GM18505 (cell line): ENCODE results near the gene OAS3.
"Not testable (repeated sequence)": the region's sequence is repeated elsewhere in the genome, so short reads cannot be mapped to it uniquely, and the experiment has no call there.

Experiments
- ATAC-seq: cut with Tn5 transposase; IDR thresholded peaks from one replicate; pipeline ENCODE4 v1.9.1; 2021; ENCODE audit not compliant: unreplicated experiment
- POLR2A ChIP-seq: IDR thresholded peaks from 4 replicates; pipeline ENCODE4 v1.6.1; 2011; ENCODE audit warnings: borderline replicate concordance; ENCODE audit not compliant: insufficient read depth, insufficient read length; ENCODE audit errors: extremely low read depth

The OAS3 gene

DNA sequence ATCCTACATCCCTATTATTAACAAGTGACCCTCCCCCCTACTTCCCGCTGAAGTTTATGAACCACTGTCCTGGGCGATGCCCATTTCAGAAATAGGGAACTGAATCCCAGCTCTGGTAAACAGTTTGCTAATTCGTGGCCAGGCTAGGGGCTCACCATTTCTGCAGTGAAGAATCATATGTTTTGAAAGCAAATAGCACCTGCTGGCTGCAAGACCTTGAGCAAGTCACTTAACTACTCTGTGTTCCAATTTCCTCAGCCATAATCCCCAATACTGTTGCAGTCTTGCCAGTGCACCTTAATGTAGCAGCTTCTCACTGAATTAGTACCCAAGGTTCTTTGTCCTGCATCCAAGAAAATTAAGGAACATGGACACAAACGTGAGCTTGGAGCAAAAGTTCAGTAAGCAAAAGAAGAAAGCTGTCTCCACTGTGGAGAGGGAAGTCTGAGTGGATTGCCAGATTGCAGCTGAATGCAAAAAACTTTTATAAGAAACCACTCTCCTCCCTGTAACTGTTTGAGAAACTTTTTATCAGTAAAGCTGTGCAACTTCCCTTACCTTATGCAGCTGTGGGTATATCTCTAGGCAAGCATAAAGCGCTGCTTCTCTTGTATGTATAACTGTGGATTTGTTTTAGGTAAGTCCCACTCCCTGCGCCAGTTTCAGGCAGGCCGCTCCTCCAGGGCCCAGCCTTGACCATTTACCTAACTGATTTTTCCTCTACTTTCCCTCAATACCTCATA, 30.7 kb upstream of the OAS3 start:
- peak; percentile 51 for ATAC-seq
- no peak for TF ChIP-seq POLR2A

- TF ChIP-seq POLR2A: no peak
Measured at GRCh38 chr12:112908548-112908947, 29.7 kb upstream of the OAS3 start.

GRCh38 chr12:112909693-112910092, 28.6 kb upstream of the OAS3 start:
- no peak for ATAC-seq

More at GRCh38 chr12:112908548-112908947, 29.7 kb upstream of the OAS3 start:
- no peak for ATAC-seq

DNA sequence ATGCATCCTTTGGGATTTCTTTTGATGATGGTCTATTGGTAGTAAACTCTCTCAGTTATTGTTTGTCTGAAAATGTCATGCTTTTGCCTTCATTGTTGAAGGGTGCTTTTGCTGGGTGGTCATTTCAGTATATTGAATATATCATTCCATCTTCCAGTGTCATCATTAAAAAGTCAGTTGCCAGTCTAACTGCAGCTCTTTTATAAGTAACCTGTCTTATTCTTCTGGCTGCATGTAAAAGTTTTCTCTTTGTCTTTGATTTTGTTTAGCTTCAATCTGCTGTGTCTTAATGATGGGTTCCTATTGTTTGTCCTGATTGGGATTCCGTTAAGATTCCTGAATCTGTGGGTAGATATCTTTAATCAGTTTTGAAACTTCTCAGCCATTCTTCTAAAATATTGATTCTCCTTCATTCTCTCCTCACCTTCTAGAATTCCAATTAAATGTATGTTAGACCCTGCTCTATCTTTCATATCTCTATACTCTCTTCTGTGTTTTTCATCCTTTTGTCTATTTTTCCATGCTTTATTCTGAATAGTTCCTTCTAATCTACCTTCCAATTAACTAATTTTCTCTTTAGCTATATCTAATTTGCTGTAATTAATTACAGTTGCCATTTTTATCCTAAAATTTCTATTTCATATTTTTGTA, 25.1 kb upstream of the OAS3 start:
- no peak for TF ChIP-seq POLR2A
- no peak for ATAC-seq

More at GRCh38 chr12:112909693-112910092, 28.6 kb upstream of the OAS3 start:
- no peak for TF ChIP-seq POLR2A

DNA sequence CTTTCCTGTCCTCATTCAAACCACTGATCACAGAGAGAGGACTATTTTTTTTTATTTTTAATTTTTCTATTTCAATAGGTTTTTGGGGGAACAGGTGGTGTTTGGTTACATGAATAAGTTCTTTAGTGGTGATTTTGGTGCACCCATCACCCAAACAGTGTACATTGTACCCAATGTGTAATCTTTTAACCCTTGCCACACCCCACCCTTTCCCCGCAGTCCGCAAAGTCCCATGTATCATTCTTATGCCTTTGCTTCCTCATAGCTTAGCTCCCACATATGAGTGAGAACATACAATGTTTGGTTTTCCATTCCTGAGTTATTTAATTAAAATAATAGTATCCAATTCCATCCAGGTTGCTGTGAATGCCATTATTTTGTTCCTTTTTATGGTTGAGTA, 24.4 kb upstream of the OAS3 start:
- not testable (repeated sequence) for ATAC-seq

- ATAC-seq: no peak
- TF ChIP-seq POLR2A: no peak
Measured at GRCh38 chr12:112916270-112916669, 22.0 kb upstream of the OAS3 start.

DNA sequence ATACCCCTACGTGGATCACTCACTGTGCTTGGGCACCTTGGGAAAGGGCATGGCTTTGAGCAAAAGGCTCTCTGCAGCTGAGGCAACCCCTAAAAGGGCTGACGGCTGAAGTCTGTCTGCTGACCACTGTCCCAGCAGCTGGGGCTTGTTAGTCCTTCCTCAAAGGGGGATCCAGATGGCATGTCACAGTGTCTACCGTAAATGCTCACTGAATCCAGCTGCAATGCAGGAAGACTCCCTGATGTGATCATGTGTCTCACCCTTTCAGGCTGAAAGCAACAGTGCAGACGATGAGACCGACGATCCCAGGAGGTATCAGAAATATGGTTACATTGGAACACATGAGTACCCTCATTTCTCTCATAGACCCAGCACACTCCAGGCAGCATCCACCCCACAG, 19.2 kb upstream of the OAS3 start:
- ATAC-seq: no peak

GRCh38 chr12:112924986-112925385, 13.3 kb upstream of the OAS3 start:
- no peak for TF ChIP-seq POLR2A
- no peak for ATAC-seq

More for the DNA sequence above, 19.2 kb upstream of the OAS3 start:
- TF ChIP-seq POLR2A: no peak

DNA sequence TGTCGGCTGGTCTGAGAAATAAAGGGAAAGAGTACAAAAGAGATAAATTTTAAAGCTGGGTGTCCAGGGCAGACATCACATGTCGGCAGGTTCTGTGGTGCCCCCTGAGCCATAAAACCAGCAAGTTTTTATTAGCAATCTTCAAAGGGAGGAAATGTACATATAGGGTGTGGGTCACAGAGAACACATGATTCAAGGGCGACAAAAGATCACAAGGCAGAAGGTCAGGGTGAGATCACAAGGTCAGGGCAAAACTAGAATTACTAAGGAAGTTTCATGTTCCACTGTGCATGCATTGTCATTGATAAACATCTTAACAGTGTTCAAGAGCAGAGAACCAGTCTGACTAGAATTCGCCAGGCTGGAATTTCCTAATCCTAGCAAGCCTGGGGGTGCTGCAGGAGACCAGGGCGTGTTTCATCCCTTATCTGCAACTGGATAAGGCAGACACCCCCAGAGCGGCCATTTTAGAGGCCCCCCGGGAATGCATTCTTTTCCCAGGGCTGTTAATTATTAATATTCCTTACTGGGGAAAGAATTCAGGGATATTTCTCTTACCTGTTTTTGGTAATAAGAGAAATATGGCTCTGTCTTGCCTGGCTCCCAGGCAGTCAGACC, 11.7 kb upstream of the OAS3 start:
- not testable (repeated sequence) for ATAC-seq

- TF ChIP-seq POLR2A: no peak
- ATAC-seq: no peak
Measured at GRCh38 chr12:112927475-112927874, 10.8 kb upstream of the OAS3 start.

GRCh38 chr12:112927925-112928324, 10.3 kb upstream of the OAS3 start:
- TF ChIP-seq POLR2A: no peak
- ATAC-seq: no peak

GRCh38 chr12:112928978-112929377, 9.3 kb upstream of the OAS3 start:
- no peak for TF ChIP-seq POLR2A

GRCh38 chr12:112929715-112930114, 8.6 kb upstream of the OAS3 start:
- no peak for TF ChIP-seq POLR2A
- ATAC-seq: no peak

More at GRCh38 chr12:112928978-112929377, 9.3 kb upstream of the OAS3 start:
- no peak for ATAC-seq

DNA sequence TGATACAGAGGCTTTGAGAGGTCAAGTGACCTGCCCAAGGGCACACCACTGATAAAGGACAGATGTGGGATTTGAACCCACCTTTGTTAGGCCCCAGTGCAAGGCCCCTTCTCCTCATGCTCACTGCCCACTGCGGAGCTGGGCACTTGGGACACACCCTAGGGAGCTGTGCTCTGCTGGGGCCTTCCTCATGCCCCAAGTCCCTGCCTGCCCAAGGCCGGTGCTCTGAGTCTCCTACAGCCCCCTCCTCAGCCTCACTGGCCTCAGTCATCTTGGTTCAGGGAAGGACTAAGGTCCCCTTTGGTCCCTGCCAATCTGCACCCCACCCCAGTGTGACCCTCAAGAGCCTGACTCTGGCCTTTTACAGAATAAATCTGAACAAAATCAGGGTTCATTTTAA, 7.9 kb upstream of the OAS3 start:
- ATAC-seq: no peak
- no peak for TF ChIP-seq POLR2A
